Measurements from ENCODE around the gene ANKRD13B.

The ANKRD13B gene

DNA sequence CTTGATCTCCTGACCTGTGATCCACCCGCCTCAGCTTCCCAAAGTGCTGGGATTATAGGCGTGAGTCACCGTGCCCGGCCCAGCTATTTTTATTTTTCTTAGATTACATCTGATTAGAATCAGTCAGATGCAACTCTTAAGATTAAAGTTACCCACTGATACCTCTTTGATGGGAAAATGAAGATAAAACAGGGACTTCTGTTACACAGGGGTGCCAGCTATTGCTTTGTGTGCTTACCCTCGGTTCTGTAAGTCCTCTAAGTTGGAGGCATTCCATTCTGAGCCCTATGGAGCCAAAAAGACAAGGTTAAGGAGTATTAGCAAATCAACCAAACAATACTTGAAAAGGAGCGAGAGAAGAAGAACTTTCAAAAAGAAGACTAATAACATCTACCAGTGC is 62.4 kb downstream of the ANKRD13B start (continued):
- TF ChIP-seq, protein P1, sequence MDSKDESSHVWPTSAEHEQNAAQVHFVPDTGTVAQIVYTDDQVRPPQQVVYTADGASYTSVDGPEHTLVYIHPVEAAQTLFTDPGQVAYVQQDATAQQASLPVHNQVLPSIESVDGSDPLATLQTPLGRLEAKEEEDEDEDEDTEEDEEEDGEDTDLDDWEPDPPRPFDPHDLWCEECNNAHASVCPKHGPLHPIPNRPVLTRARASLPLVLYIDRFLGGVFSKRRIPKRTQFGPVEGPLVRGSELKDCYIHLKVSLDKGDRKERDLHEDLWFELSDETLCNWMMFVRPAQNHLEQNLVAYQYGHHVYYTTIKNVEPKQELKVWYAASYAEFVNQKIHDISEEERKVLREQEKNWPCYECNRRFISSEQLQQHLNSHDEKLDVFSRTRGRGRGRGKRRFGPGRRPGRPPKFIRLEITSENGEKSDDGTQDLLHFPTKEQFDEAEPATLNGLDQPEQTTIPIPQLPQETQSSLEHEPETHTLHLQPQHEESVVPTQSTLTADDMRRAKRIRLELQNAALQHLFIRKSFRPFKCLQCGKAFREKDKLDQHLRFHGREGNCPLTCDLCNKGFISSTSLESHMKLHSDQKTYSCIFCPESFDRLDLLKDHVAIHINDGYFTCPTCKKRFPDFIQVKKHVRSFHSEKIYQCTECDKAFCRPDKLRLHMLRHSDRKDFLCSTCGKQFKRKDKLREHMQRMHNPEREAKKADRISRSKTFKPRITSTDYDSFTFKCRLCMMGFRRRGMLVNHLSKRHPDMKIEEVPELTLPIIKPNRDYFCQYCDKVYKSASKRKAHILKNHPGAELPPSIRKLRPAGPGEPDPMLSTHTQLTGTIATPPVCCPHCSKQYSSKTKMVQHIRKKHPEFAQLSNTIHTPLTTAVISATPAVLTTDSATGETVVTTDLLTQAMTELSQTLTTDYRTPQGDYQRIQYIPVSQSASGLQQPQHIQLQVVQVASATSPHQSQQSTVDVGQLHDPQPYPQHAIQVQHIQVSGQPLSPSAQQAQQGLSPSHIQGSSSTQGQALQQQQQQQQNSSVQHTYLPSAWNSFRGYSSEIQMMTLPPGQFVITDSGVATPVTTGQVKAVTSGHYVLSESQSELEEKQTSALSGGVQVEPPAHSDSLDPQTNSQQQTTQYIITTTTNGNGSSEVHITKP (tag by site-specific recombination; IDR thresholded peaks at IDR 0.05): no peak
- TF ChIP-seq ZNF239 (tag by site-specific recombination; IDR thresholded peaks at IDR 0.05): no peak

DNA sequence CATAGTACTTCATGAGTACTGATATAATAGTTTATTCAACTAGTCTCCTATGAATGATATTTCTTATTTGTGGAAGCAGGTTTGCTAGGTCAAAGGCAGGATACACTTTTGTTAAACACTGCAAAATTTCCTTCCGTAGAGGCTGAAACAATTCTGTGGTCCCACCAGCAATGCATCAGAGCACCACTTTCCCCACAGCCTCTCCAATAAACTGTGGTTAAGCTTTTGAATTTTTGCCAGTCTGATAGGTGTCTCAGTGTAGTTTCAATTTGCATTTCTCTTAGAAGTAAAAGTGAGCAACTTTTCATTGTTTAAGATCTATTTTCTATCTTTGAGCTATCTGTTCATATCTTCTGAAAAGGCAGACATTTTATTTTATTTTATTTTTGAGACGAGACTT is 66.2 kb downstream of the ANKRD13B start:
- H3K27ac ChIP-seq (ENCODE audit: extremely low read depth, low read depth, low read length): no peak overlapping the region
- H3K4me1 ChIP-seq (ENCODE audit: control insufficient read depth, insufficient read depth, low read length): no peaks in the 10 kb centered on the region
- no peak overlapping the region for H3K4me3 ChIP-seq (ENCODE audit: low read depth, low read length)
- ChIA-PET POLR2A (no interaction called here), CTCF (no interaction called here)
- no peaks in the 10 kb centered on the region for H3K9me3 ChIP-seq (ENCODE audit: control insufficient read depth, insufficient read depth, low read depth, low read length)
- peaks cover 3 to 5% of the 10 kb centered on the region in 2 experiments; a peak in 2 of 3 replicates for H3K36me3 ChIP-seq (ENCODE audit: control insufficient read depth in 2 of 2, insufficient read depth in 1 of 2, low read length in 2 of 2)
- TF ChIP-seq, protein P2, sequence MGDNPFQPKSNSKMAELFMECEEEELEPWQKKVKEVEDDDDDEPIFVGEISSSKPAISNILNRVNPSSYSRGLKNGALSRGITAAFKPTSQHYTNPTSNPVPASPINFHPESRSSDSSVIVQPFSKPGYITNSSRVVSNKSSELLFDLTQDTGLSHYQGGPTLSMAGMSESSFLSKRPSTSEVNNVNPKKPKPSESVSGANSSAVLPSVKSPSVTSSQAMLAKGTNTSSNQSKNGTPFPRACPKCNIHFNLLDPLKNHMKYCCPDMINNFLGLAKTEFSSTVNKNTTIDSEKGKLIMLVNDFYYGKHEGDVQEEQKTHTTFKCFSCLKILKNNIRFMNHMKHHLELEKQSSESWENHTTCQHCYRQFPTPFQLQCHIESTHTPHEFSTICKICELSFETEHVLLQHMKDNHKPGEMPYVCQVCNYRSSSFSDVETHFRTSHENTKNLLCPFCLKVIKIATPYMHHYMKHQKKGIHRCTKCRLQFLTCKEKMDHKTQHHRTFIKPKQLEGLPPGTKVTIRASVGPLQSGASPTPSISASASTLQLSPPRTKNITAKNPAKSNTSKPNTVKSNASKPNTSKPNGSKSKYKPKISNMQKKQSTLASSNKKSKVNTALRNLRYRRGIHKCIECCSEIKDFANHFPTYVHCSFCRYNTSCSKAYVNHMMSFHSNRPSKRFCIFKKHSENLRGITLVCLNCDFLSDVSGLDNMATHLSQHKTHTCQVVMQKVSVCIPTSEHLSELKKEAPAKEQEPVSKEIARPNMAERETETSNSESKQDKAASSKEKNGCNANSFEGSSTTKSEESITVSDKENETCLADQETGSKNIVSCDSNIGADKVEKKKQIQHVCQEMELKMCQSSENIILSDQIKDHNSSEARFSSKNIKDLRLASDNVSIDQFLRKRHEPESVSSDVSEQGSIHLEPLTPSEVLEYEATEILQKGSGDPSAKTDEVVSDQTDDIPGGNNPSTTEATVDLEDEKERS (tag by site-specific recombination; IDR thresholded peaks at IDR 0.05): no peak
- no peak for TF ChIP-seq ZNF530 (tag by site-specific recombination; IDR thresholded peaks at IDR 0.05; ENCODE audit: low read depth)
- TF ChIP-seq, protein P3, sequence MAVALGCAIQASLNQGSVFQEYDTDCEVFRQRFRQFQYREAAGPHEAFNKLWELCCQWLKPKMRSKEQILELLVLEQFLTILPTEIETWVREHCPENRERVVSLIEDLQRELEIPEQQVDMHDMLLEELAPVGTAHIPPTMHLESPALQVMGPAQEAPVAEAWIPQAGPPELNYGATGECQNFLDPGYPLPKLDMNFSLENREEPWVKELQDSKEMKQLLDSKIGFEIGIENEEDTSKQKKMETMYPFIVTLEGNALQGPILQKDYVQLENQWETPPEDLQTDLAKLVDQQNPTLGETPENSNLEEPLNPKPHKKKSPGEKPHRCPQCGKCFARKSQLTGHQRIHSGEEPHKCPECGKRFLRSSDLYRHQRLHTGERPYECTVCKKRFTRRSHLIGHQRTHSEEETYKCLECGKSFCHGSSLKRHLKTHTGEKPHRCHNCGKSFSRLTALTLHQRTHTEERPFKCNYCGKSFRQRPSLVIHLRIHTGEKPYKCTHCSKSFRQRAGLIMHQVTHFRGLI (tag by site-specific recombination; IDR thresholded peaks at IDR 0.05): no peak
- TF ChIP-seq, protein P4, sequence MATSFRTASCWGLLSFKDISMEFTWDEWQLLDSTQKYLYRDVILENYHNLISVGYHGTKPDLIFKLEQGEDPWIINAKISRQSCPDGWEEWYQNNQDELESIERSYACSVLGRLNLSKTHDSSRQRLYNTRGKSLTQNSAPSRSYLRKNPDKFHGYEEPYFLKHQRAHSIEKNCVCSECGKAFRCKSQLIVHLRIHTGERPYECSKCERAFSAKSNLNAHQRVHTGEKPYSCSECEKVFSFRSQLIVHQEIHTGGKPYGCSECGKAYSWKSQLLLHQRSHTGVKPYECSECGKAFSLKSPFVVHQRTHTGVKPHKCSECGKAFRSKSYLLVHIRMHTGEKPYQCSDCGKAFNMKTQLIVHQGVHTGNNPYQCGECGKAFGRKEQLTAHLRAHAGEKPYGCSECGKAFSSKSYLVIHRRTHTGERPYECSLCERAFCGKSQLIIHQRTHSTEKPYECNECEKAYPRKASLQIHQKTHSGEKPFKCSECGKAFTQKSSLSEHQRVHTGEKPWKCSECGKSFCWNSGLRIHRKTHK (tag by site-specific recombination; IDR thresholded peaks at IDR 0.05): no peak
- TF ChIP-seq ZBTB7A (tag by site-specific recombination; IDR thresholded peaks at IDR 0.05; ENCODE audit: low read depth): no peak
- TF ChIP-seq ZNF623 (tag by site-specific recombination; IDR thresholded peaks at IDR 0.05): no peak
- TF ChIP-seq, protein P5, sequence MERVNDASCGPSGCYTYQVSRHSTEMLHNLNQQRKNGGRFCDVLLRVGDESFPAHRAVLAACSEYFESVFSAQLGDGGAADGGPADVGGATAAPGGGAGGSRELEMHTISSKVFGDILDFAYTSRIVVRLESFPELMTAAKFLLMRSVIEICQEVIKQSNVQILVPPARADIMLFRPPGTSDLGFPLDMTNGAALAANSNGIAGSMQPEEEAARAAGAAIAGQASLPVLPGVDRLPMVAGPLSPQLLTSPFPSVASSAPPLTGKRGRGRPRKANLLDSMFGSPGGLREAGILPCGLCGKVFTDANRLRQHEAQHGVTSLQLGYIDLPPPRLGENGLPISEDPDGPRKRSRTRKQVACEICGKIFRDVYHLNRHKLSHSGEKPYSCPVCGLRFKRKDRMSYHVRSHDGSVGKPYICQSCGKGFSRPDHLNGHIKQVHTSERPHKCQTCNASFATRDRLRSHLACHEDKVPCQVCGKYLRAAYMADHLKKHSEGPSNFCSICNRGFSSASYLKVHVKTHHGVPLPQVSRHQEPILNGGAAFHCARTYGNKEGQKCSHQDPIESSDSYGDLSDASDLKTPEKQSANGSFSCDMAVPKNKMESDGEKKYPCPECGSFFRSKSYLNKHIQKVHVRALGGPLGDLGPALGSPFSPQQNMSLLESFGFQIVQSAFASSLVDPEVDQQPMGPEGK (tag by site-specific recombination; IDR thresholded peaks at IDR 0.05): no peak
- TF ChIP-seq, protein P6, sequence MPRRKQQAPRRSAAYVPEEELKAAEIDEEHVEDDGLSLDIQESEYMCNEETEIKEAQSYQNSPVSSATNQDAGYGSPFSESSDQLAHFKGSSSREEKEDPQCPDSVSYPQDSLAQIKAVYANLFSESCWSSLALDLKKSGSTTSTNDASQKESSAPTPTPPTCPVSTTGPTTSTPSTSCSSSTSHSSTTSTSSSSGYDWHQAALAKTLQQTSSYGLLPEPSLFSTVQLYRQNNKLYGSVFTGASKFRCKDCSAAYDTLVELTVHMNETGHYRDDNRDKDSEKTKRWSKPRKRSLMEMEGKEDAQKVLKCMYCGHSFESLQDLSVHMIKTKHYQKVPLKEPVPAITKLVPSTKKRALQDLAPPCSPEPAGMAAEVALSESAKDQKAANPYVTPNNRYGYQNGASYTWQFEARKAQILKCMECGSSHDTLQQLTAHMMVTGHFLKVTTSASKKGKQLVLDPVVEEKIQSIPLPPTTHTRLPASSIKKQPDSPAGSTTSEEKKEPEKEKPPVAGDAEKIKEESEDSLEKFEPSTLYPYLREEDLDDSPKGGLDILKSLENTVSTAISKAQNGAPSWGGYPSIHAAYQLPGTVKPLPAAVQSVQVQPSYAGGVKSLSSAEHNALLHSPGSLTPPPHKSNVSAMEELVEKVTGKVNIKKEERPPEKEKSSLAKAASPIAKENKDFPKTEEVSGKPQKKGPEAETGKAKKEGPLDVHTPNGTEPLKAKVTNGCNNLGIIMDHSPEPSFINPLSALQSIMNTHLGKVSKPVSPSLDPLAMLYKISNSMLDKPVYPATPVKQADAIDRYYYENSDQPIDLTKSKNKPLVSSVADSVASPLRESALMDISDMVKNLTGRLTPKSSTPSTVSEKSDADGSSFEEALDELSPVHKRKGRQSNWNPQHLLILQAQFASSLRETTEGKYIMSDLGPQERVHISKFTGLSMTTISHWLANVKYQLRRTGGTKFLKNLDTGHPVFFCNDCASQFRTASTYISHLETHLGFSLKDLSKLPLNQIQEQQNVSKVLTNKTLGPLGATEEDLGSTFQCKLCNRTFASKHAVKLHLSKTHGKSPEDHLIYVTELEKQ (tag by site-specific recombination; IDR thresholded peaks at IDR 0.05; ENCODE audit: borderline replicate concordance): no peak
- TF ChIP-seq, protein P7, sequence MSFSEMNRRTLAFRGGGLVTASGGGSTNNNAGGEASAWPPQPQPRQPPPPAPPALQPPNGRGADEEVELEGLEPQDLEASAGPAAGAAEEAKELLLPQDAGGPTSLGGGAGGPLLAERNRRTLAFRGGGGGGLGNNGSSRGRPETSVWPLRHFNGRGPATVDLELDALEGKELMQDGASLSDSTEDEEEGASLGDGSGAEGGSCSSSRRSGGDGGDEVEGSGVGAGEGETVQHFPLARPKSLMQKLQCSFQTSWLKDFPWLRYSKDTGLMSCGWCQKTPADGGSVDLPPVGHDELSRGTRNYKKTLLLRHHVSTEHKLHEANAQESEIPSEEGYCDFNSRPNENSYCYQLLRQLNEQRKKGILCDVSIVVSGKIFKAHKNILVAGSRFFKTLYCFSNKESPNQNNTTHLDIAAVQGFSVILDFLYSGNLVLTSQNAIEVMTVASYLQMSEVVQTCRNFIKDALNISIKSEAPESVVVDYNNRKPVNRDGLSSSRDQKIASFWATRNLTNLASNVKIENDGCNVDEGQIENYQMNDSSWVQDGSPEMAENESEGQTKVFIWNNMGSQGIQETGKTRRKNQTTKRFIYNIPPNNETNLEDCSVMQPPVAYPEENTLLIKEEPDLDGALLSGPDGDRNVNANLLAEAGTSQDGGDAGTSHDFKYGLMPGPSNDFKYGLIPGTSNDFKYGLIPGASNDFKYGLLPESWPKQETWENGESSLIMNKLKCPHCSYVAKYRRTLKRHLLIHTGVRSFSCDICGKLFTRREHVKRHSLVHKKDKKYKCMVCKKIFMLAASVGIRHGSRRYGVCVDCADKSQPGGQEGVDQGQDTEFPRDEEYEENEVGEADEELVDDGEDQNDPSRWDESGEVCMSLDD (tag by site-specific recombination; IDR thresholded peaks at IDR 0.05): no peak
- no peak for TF ChIP-seq ZNF391 (tag by site-specific recombination; IDR thresholded peaks at IDR 0.05; ENCODE audit: borderline replicate concordance, low read depth)
- no peak for TF ChIP-seq ZNF335 (tag by site-specific recombination; conservative IDR thresholded peaks at IDR 0.05)
- no peak for TF ChIP-seq ZNF555 (tag by site-specific recombination; conservative IDR thresholded peaks at IDR 0.05)
- no peak for TF ChIP-seq GFI1B (tag by site-specific recombination; IDR thresholded peaks at IDR 0.05)
- TF ChIP-seq, protein P8, sequence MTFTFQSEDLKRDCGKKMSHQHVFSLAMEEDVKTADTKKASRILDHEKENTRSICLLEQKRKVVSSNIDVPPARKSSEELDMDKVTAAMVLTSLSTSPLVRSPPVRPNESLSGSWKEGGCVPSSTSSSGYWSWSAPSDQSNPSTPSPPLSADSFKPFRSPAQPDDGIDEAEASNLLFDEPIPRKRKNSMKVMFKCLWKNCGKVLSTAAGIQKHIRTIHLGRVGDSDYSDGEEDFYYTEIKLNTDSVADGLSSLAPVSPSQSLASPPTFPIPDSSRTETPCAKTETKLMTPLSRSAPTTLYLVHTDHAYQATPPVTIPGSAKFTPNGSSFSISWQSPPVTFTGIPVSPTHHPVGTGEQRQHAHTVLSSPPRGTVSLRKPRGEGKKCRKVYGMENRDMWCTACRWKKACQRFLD (tag by site-specific recombination; IDR thresholded peaks at IDR 0.05): no peak
